Spleen (tissue), 11 donors: ENCODE data around the gene COL4A2. TPM values are rescaled to one million over a fixed set of nuclear protein-coding genes. Genes with fewer than 3 reads are reported as not detected.

Source experiments
- DNase-seq: peaks from one replicate; pipeline ENCODE4 v3.0.0-alpha.2; 2020
- H3K27ac ChIP-seq, 8 donors: fragments of 200-600 bp; sonication (generic) in 7 of 8; 1 replicate in 4 of 8; 2 replicates in 4 of 8; pipeline versions ENCODE4 v1.5.0 to v1.8.0; 2016 to 2021; ENCODE audit warnings: inconsistent platforms in 4 of 8, mild to moderate bottlenecking in 4 of 8, moderate library complexity in 1 of 8
- H3K27me3 ChIP-seq, 7 donors: fragments of 200-600 bp; sonication (generic) in 6 of 7; replicated peaks in 1 of 7; 1 replicate in 4 of 7; 2 replicates in 3 of 7; pipeline versions ENCODE4 v1.5.0 to v1.8.0; 2016 to 2021; ENCODE audit warnings: inconsistent platforms in 3 of 7, mild to moderate bottlenecking in 1 of 7
- H3K36me3 ChIP-seq, 6 donors: fragments of 200-600 bp; sonication (generic) in 5 of 6; 1 replicate in 4 of 6; 2 replicates in 2 of 6; pipeline versions ENCODE4 v1.5.0 to v1.8.0; 2016 to 2021; ENCODE audit warnings: inconsistent platforms in 2 of 6
- H3K4me1 ChIP-seq, 6 donors: fragments of 200-600 bp; sonication (generic) in 5 of 6; 1 replicate in 3 of 6; 2 replicates in 3 of 6; pipeline versions ENCODE4 v1.5.0 to v1.8.0; 2016 to 2021; ENCODE audit warnings: inconsistent platforms in 3 of 6
- H3K4me3 ChIP-seq, 8 donors: fragments of 200-600 bp; sonication (generic) in 7 of 8; 1 replicate in 4 of 8; 2 replicates in 4 of 8; pipeline versions ENCODE4 v1.5.0 to v1.8.0; 2016 to 2021; ENCODE audit warnings: inconsistent platforms in 4 of 8, mild to moderate bottlenecking in 4 of 8, moderate library complexity in 2 of 8
- H3K9me3 ChIP-seq, 8 donors: fragments of 200-600 bp; sonication (generic) in 7 of 8; 1 replicate in 4 of 8; 2 replicates in 4 of 8; pipeline versions ENCODE4 v1.5.0 to v1.8.0; 2016 to 2021; ENCODE audit warnings: inconsistent platforms in 4 of 8
- POLR2A ChIP-seq, 3 donors: fragments of 450-650 bp; IDR thresholded peaks; one replicate each; pipeline ENCODE4 v1.5.1; 2017; ENCODE audit warnings: antibody characterized with exemption in 3 of 3, mild to moderate bottlenecking in 1 of 3
- POLR2AphosphoS5 ChIP-seq, 3 donors: sonication (generic); formaldehyde crosslinking; IDR thresholded peaks; one replicate each; pipeline ENCODE4 v1.5.1; 2017; ENCODE audit warnings: antibody characterized with exemption in 3 of 3
- WGBS, 5 donors: extraction: QIAGEN DNeasy Blood & Tissue Kit in 3 of 5; methylation state at CpG; one replicate each; pipeline versions ENCODE4 v1.1.5 to v1.1.7; 2013 to 2018; 5-methylcytosine and 5-hydroxymethylcytosine counted together
- intact Hi-C: fragments of 100-400 bp; cut with DNase I; formaldehyde crosslinking; loops from one replicate; pipeline ENCODE4 v1.15.0; 2023; ENCODE audit warnings: low total_unique reads
- polyA plus RNA-seq, 3 donors: library from polyadenylated mRNA; stranded (reverse); fragments of 200-250 nt; gene quantifications; one replicate each; pipeline ENCODE4 v1.2.1, GENCODE V29; 2013
- total RNA-seq, 7 donors: library from RNA; depleted of rRNA in 3 of 7; stranded (reverse); fragments of >200 nt in 3 of 7; fragmentation: NEBNext Ultra II Directional in 4 of 7; extraction: Animal tissue kit (Norgen Biotek cat#: 25700) in 4 of 7; gene quantifications; one replicate each; pipeline versions ENCODE4 v1.1.0 to v1.2.1, GENCODE V29; 2016 to 2021
- TF ChIP-seq, protein P1 (sequence below), 11 experiments: fragments of 200-600 bp in 7 of 11; fragments of 450-650 bp in 4 of 11; sonication (generic) in 4 of 11; IDR thresholded peaks in 8 of 11; conservative IDR thresholded peaks in 3 of 11; 1 replicate in 7 of 11; 2 replicates in 4 of 11; pipeline versions ENCODE4 v1.4.0 to v1.8.0; 2016 to 2021; ENCODE audit warnings: antibody characterized with exemption in 11 of 11, inconsistent platforms in 4 of 11, mild to moderate bottlenecking in 1 of 11
- donor health status: healthy with polysubstance abuse.
- donor health status: DM: no; HTN: no; CAD: no; lungs with moderate emphysema.
- donor health status: DM: no; HTN: no; CAD: no.
- donor health status: Bipolar disorder and iron deficiency.
- donor health status: healthy.
- donor health status: DM: no; HTN: no; CAD: no.
- donor health status: DM: yes; HTN: yes; CAD: no.

The COL4A2 gene
- total and polyA plus RNA-seq, 10 donors: 52.6 to 712 (median 337) TPM

DNA sequence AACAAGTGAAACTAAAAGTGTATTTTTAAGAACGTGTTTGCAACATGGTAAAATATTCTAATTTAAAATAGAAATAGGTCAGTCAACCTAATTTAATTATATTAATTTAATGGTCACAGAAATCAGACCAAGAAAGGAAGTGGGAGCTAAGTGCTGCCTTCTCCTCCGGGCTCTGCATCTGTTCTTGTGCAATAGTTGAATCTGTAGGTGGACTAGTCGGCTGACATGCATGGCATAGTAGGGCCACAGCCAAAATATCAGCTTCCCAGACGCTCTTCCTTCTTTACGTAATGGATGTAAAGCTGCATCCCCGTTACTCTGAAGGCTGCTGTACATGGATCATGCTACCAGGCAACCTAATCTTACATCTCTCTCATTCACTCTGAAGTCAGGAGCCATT, 47.4 kb upstream of the COL4A2 start:
- H3K27ac ChIP-seq: peak overlapping the region in 5 of 8 donors; percentile 10 to 29 (median 20)

DNA sequence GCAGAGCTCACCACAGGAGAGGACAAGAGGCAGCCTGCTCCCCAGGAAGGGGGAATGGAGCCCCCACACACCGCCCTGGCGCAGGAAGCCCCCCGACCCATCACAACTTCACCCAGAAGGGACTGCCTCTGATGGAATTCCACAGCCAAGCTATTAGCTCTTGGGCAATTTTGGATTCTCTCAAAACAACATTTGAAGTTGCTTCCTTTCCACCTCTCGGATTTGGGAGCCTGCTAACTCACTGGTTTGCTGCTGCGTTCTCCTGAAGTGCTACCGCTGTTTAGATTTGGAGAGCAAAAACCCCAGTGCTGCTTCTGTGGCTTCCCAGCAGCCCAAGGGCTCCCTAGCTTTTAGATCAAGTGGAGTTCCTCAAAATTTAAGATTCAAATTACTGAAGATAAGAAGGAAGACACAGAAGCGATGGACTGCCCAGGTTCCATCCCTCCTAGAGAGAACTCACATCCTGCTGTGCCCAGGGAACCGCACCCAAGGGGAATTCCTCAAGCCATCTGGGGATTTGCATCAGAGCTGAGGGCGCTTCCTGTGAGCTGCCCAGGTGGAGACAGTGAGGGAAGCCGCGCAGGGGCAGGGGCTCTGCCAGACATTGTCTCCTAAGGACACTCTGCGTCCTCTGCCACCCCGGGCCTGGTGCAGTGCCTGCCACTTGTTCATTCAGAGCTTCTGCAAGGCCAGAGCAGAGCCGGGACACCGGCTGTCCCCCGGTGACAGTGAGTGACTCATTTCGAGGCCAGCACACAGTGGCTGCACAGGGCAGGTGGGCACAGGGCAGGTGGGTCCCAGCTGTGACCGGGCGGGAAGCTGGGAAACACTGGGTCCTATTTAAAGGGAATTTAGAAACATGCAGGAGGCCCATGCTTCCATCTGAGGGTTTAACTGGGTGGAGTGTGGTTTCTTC, 45.7 kb upstream of the COL4A2 start:
- no peak for DNase-seq
- Histone ChIP-seq H3K36me3 (no peaks in the 10 kb centered on the region), H3K4me3 (no peak overlapping the region), H3K27ac (peak overlapping the region in 7 of 8 donors; percentile 20 to 75 (median 65)), H3K27me3 (peaks cover 0 to 18% (median 0%) of the 10 kb centered on the region in 7 donors), H3K9me3 (no peaks in the 10 kb centered on the region), H3K4me1 (peaks cover 6 to 86% (median 44%) of the 10 kb centered on the region in 6 donors)
- TF ChIP-seq POLR2AphosphoS5 (IDR thresholded peaks at IDR 0.05) (no peak), POLR2A (IDR thresholded peaks at IDR 0.05) (no peak)
- TF ChIP-seq, protein P1, sequence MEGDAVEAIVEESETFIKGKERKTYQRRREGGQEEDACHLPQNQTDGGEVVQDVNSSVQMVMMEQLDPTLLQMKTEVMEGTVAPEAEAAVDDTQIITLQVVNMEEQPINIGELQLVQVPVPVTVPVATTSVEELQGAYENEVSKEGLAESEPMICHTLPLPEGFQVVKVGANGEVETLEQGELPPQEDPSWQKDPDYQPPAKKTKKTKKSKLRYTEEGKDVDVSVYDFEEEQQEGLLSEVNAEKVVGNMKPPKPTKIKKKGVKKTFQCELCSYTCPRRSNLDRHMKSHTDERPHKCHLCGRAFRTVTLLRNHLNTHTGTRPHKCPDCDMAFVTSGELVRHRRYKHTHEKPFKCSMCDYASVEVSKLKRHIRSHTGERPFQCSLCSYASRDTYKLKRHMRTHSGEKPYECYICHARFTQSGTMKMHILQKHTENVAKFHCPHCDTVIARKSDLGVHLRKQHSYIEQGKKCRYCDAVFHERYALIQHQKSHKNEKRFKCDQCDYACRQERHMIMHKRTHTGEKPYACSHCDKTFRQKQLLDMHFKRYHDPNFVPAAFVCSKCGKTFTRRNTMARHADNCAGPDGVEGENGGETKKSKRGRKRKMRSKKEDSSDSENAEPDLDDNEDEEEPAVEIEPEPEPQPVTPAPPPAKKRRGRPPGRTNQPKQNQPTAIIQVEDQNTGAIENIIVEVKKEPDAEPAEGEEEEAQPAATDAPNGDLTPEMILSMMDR (IDR thresholded peaks at IDR 0.05 in 8 of 11, conservative IDR thresholded peaks at IDR 0.05 in 3 of 11): no peak
- WGBS, 5 donors: 60 to 74% (median 72%) methylated on average over 18 to 19 of the region's 19 CpGs
- intact Hi-C loops: no loop called here

More for the DNA sequence above, 47.4 kb upstream of the COL4A2 start:
- TF ChIP-seq POLR2A (IDR thresholded peaks at IDR 0.05) (no peak), POLR2AphosphoS5 (IDR thresholded peaks at IDR 0.05) (no peak)
- TF ChIP-seq, protein P1 (IDR thresholded peaks at IDR 0.05 in 8 of 11, conservative IDR thresholded peaks at IDR 0.05 in 3 of 11): no peak
- H3K9me3 ChIP-seq: no peaks in the 10 kb centered on the region
- no peak overlapping the region for H3K4me3 ChIP-seq
- DNase-seq: no peak
- H3K4me1 ChIP-seq: peaks cover 2 to 68% (median 31%) of the 10 kb centered on the region in 6 donors
- no peaks in the 10 kb centered on the region for H3K36me3 ChIP-seq
- intact Hi-C loops: no loop called here
- H3K27me3 ChIP-seq: peaks cover 0 to 14% (median 0%) of the 10 kb centered on the region in 7 donors
- 53 to 61% (median 56%) methylated on average over 6 of the region's 6 CpGs for WGBS, 5 donors

DNA sequence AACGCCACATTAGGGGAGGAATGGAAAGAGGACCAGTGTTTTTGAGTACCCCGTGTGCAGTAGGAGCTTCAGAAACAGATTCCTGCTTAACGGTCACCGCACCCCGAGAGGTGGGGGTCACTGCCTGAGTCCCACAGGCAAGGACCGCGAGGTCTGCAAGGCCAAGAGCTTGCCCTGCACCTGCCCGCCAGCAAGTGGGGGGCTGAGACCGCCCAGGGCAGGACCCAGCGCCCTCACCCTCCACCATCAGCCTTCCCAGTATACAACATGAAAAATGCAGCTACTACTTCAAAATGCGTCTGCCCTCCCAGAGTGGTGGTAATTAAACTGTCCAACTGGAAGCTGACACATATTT, 45.0 kb upstream of the COL4A2 start:
- no peaks in the 10 kb centered on the region for H3K9me3 ChIP-seq
- TF ChIP-seq, protein P1 (IDR thresholded peaks at IDR 0.05 in 8 of 11, conservative IDR thresholded peaks at IDR 0.05 in 3 of 11): no peak
- TF ChIP-seq POLR2AphosphoS5 (IDR thresholded peaks at IDR 0.05): peak in 1 of 3 donors; percentile 59
- no peak overlapping the region for H3K4me3 ChIP-seq
- peak overlapping the region in 7 of 8 donors; percentile 54 to 75 (median 65) for H3K27ac ChIP-seq
- peaks cover 6 to 92% (median 50%) of the 10 kb centered on the region in 6 donors for H3K4me1 ChIP-seq
- intact Hi-C loops: no loop called here
- no peak for DNase-seq
- 61 to 86% (median 71%) methylated on average over 7 to 11 of the region's 11 CpGs for WGBS, 5 donors
- H3K36me3 ChIP-seq: no peaks in the 10 kb centered on the region
- peaks cover 0 to 22% (median 0%) of the 10 kb centered on the region in 7 donors for H3K27me3 ChIP-seq
